ENCODE results near the gene TMED5.
"Not testable (repeated sequence)": the region's sequence is repeated elsewhere in the genome, so short reads cannot be mapped to it uniquely, and the experiment has no call there.

The TMED5 gene

GRCh38 chr1:93179886-93180722 lies at the start of gene TMED5:
TMED5 (minus strand) TSS chr1:93180413; CDS start chr1:93180242, 171 bp downstream.
- peak; percentile 86 for DNase-seq

DNA sequence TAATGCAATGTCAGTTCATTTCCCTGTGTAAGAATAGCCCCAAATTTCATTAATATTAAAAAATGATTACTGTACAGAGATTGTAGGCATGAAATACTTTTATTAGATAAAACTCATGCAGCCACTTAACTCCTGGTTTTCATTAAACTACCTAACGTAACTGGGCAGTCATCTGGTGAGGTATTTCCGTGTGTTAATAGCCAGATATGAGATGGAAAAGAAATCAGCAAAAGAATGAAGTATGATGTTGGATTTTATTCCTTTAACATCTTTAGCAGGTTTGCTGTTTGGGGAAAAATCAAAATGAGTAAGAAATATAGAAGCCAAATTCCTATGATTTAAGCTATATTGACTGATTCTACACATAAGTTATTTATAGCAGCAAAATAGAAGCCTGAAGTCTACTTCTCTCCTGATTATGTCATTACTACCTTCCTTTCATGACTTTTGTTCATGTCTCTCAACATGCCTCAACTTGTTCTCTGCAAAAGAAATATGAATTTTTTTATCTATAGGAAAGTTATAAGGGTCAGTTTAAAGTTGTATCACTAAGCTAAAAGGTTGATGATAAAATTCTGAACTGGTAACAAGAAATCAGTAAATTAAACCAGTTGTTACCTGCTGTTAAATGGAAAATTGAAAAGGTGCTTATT lies 42.9 kb upstream of the TMED5 start:
- DNase-seq = no peak

DNA sequence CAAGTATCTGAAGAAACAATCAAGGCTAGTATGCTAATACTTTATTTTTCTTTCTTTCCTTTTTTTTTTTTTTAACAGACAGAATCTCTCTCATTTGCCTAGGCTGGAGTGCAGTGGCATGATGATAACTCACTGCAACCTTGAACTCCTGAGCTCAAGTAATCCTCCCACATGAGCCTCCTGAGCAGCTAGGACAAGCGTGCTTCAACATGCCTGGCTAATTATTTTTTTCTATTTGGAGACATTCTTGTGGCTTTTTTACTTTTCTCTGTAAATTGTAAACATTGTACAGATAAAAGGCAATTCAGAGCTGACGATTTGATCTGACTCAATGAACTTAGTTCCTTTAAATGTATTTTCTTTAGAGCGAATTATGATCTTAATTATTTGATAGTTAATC lies 41.7 kb upstream of the TMED5 start:
- no peak for DNase-seq

DNA sequence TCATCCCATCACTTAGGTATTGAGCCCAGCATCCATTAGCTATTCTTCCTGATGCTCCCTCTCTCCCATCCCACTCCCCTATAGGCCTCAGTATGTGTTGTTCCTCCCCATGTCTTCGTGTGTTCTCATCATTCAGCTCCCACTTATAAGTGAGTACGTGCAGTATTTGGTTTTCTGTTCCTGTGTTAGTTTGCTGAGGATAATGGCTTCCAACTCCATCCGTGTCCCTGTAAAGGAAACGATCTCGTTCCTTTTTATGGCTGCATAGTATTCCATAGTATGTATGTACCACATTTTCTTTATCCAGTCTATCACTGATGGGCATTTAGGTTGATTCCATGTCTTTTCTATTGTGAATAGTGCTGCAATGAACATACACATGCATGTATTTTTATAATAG lies 40.5 kb upstream of the TMED5 start:
- not testable (repeated sequence) for DNase-seq

DNA sequence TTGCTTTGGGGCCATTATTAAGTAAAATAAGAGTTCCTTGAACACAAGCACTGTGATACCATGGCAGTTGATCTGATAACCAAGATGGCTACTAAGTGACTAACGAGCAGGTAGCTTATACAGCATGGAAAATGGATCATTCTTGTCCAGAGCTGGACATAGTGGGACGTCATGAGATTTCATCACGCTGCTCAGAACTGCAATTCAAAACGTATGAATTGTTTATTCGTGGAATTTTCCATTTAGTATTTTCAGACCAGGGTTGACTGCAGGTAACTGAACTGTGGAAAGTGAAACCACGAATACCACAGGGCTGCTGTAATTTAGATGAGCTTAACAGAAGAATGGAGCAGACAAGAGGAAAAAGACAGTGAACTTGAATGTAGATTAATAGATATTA lies 39.2 kb upstream of the TMED5 start:
- no peak for DNase-seq

- DNase-seq = no peak
Measured at GRCh38 chr1:93215322-93215721, 35.1 kb upstream of the TMED5 start.

DNA sequence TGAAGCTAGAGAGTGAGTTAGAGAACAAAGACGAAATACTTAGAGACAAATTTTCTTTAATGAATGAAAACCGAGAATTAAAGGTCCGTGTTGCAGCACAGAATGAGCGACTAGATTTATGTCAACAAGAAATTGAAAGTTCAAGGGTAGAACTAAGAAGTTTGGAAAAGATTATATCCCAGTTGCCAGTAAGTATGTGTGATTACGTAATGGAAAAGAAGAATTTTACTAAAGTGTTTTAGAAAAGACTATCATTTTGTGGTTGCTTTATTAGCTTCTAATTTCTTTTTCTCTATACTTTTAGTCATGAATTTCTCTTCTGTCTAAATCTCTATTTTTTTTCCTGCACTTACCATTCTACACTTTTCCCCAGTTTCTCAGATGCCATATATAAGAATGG lies 27.0 kb upstream of the TMED5 start:
- no peak for DNase-seq

GRCh38 chr1:93206567-93206954 lies 26.3 kb upstream of the TMED5 start:
- DNase-seq = no peak

DNA sequence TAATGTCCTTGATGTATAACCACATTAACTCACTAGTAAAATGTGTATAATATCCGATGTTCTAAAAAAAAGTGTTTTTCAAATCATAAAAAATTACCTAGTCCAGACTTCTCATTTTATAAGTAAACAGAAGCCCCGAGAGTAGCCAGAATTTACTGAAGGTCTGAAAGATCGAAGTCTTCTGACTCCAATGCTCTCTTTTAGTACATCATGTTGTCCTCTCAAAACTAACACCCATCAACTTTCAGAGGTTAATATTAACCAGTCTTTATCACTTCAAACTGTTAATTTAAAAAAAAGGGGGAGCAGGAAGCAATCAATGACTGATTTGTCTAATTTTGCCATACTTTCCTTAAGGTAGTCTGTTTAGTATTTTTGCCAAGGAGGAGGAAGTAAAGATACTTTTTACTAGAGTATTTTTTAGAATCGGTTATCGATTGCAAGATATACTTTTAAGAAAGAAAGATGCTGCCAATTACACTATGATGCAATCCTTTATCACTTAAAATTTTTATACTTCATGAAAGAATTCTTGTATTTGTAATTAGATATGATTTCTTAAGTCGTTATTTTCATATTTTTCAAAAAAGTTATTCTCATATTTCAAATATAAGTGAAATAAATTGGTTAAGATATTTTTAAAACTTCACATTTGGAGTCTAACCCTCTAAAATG lies 25.8 kb upstream of the TMED5 start:
- DNase-seq = no peak

DNA sequence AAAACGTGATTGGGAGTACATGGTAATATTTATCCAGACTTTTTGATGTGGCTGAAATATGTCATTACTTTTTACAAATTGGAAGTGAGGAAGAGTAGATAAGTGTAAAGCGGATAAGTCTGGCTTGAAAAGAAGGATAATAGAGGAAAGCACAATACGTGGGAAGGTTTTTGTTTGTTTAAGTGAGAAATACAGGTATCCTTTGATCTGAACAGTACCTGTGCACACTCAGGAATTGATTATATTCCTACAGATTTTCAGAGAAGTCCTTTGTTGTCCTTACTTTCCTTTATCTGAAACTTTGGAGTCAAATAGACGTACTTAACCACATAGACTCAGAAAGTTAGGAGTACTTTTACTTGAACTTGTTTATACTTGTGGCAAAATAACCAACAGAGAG lies 20.5 kb upstream of the TMED5 start:
- no peak for DNase-seq

GRCh38 chr1:93200086-93200620 lies 19.9 kb upstream of the TMED5 start:
- no peak for DNase-seq

- no peak for DNase-seq
Measured at GRCh38 chr1:93199150-93199549, 18.9 kb upstream of the TMED5 start.

DNA sequence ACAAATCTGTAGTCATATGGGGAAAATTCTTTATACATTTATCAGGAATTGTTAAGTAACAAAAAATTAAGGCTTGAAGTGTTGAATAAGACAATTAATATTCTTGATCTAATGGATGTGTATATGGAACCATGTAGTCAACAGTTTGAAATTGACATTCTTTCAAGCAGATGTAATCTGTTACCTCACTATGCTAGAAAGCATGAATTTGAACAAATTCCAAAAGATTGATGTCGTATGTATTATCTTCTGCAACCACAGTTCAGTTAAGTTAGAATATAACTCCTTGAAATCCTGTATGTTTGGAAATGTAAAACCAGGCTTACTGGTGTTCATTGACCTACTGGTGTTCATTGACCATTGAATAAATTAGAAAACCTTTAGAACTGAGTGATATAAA lies 16.4 kb upstream of the TMED5 start:
- DNase-seq = no peak

- no peak for DNase-seq
Measured at GRCh38 chr1:93194231-93194990, 14.2 kb upstream of the TMED5 start.

- DNase-seq = no peak
Measured at GRCh38 chr1:93190432-93190831, 10.2 kb upstream of the TMED5 start.

DNA sequence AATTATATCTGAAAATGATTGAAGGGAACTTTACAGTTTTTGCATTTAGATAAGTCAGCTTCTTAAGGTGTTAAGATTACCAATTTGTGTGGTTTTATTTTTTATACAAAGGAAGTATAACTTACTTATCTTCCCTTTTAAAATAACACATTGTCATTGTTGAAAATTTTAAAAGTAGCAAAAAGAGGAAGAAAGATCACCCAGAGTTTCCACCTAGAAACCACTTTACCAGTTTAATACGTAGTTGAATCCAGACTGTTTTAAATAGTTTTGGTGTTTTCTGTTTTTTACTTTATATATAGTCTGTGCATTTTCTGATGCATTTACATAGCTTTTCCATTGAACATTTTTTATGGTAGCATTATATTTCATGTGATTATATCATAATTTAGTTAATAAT lies 6.5 kb upstream of the TMED5 start:
- DNase-seq = no peak

DNA sequence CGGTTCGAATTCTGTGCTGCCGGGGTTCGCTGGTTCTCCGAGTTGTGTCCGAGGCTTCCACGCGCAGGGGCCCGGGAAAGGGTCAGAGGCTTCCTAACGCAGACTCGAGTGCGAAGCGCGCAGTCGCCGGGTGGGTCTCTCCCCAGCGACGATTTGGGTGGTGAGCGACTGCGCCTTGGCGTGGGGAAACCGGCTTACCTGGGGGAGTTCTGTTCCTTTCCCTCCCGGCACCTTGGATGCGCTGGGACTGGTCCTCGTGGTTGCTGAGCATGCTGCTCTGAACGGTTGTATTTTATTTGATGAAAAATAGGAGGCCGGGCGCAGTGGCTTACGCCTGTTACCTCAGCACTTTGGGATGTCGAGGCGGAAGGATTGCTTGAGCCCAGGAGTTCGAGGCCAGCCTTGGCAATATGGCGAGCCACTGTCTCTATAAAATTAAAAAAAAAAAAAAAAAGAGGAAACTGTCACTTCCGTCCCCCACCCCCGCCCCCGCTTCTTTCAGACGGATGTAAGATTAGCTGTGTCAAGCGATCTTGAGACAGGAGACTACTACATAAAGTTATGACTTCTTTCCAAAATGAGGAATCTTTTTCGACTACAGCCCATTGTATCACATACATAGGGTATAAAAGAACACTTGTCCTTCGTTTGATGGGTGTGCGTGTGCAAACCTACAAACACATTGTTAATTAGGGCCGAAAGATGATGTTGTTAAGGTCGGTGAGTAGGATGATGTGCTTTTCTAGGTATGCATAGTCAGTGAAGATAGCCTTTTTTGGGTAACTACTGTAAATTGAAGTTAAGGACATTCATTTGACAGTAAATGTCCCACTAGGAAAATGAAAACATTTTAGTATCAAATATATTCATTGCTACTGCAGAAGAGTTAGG lies 755 bp upstream of the TMED5 start, which contains the start of gene CCDC18:
CCDC18 (plus strand) TSS at position 2 of the 891 bp plus-strand sequence. CDS start 2,638 bp downstream, outside the sequence.
- DNase-seq = peak; percentile 31

GRCh38 chr1:93178418-93178817 lies 1.8 kb downstream of the TMED5 start:
- no peak for DNase-seq

GRCh38 chr1:93177991-93178390 lies 2.2 kb downstream of the TMED5 start:
- DNase-seq = no peak

DNA sequence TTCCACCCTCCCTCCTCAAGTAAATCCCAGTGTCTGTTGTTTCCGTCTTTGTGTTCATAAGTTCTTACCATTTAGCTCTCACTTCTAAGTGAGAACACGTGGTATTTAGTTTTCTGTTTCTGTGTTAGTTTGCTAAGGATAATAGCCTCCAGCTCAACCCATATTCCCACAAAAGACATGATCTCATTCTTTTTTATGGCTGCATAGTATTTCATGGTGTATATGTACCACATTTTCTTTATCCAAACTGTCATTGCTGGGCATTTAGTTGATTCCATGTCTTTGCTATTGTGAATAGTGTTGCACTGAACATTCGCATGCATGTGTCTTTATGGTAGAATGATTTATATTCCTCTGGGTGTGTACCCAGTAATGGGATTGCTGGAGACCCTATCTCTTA lies 5.6 kb downstream of the TMED5 start:
- not testable (repeated sequence) for DNase-seq

- DNase-seq = no peak
Measured at GRCh38 chr1:93172778-93173177, 7.4 kb downstream of the TMED5 start.
